HCT116 (cell line): ENCODE measurements around the gene TSPYL2. TPM values are rescaled to one million over a fixed set of nuclear protein-coding genes. Genes with fewer than 3 reads are reported as not detected.

ENCODE experiments used
- ATAC-seq: fragments of 200-7000 bp; cut with Tn5 transposase; 2 replicates; pipeline ENCODE4 v1.9.1; 2020; ENCODE audit warnings: mild to moderate bottlenecking, moderate library complexity
- BruUV-seq: library from RNA; stranded (reverse); fragments of 400-500 nt; replicated peaks from 2 replicates; lab custom pipeline; 2021; lab: Mats Ljungman, UMichigan
- CTCF ChIA-PET: fragments of 300-600 bp; sonication (Branson Sonifier 250); formaldehyde crosslinking; loops from one replicate; lab custom pipeline; 2021; ENCODE audit warnings: antibody characterized with exemption; lab: Charles Lee
- POLR2A ChIA-PET: fragments of 300-600, 350-600 bp; sonication (Branson Sonifier 250); formaldehyde crosslinking; loops from one replicate; lab custom pipeline; 2021; ENCODE audit warnings: antibody characterized with exemption; lab: Charles Lee
- RAD21 ChIA-PET, 2 experiments: fragments of 300-600 bp; sonication (Branson Sonifier 250); formaldehyde crosslinking; loops; one replicate each; lab custom pipeline; 2023; ENCODE audit warnings: low total read pairs in 2 of 2; ENCODE audit not compliant: uncharacterized antibody in 2 of 2, unreplicated experiment in 2 of 2, low non-redundant PET in 1 of 2; lab: Charles Lee
- DNase-seq: peaks from one replicate; pipeline ENCODE4 v3.0.0-alpha.2; 2010; ENCODE audit warnings: low read depth, low spot score
- H2AFZ ChIP-seq: fragments of 200-600 bp; shearing (Covaris generic), sonication (generic); 2 replicates; pipeline ENCODE4 v1.6.1; 2017; ENCODE audit warnings: low read depth, mixed run types, mixed read lengths, antibody characterized with exemption, low read length; ENCODE audit not compliant: poor library complexity, severe bottlenecking
- H3K27ac ChIP-seq: 2 replicates; pipeline ENCODE4 v1.5.1; 2012; ENCODE audit warnings: low read depth, low read length
- H3K27me3 ChIP-seq: fragments of 200-600 bp; sonication (generic); 2 replicates; pipeline ENCODE4 v1.6.1; 2016; ENCODE audit warnings: mixed run types, low read length, mixed read lengths; ENCODE audit not compliant: insufficient read depth
- H3K36me3 ChIP-seq, 2 experiments: fragments of 200-500 bp in 1 of 2; fragments of 200-600 bp in 1 of 2; sonication (Bioruptor generic) in 1 of 2; sonication (generic) in 1 of 2; 2 replicates each; pipeline versions ENCODE4 v1.5.1 to v1.6.1; 2014 to 2016; ENCODE audit warnings: low read length in 2 of 2, inconsistent platforms in 1 of 2, mixed read lengths in 1 of 2, mixed run types in 1 of 2; ENCODE audit not compliant: insufficient read depth in 2 of 2, control insufficient read depth in 1 of 2
- H3K4me1 ChIP-seq, 2 experiments: fragments of 200-600 bp in 1 of 2; sonication (generic) in 1 of 2; 2 replicates each; pipeline versions ENCODE4 v1.5.1 to v1.6.1; 2012 to 2017; ENCODE audit warnings: low read length in 2 of 2, inconsistent platforms in 1 of 2, mild to moderate bottlenecking in 1 of 2, mixed read lengths in 1 of 2, mixed run types in 1 of 2, moderate library complexity in 1 of 2; ENCODE audit not compliant: insufficient read depth in 2 of 2, control insufficient read depth in 1 of 2
- H3K4me2 ChIP-seq: fragments of 200-600 bp; sonication (generic); 2 replicates; pipeline ENCODE4 v1.6.1; 2017; ENCODE audit warnings: mixed run types, low read length, mixed read lengths
- H3K4me3 ChIP-seq, 2 experiments: fragments of 200-600 bp in 1 of 2; sonication (generic) in 1 of 2; replicated peaks in 1 of 2; 2 replicates each; pipeline ENCODE4 v1.5.1; 2011 to 2016; ENCODE audit warnings: low read length in 2 of 2, control low read depth in 1 of 2, low read depth in 1 of 2, mild to moderate bottlenecking in 1 of 2, mixed read lengths in 1 of 2, mixed run types in 1 of 2
- H3K79me2 ChIP-seq: fragments of 200-600 bp; sonication (generic); 2 replicates; pipeline ENCODE4 v1.6.1; 2017; ENCODE audit warnings: mild to moderate bottlenecking, mixed run types, low read length, moderate library complexity, mixed read lengths; ENCODE audit not compliant: insufficient read depth
- H3K9ac ChIP-seq: fragments of 200-600 bp; sonication (generic); 2 replicates; pipeline ENCODE4 v1.6.1; 2016; ENCODE audit warnings: low read length, mixed read lengths
- H3K9me2 ChIP-seq: fragments of 200-600 bp; sonication (generic), shearing (Covaris generic); 2 replicates; pipeline ENCODE4 v1.6.1; 2017; ENCODE audit warnings: mixed run types, mild to moderate bottlenecking, moderate library complexity; ENCODE audit not compliant: insufficient read depth
- H3K9me3 ChIP-seq, 2 experiments: fragments of 200-500 bp in 1 of 2; fragments of 200-600 bp in 1 of 2; sonication (Bioruptor generic) in 1 of 2; sonication (generic) in 1 of 2; 2 replicates each; pipeline ENCODE4 v1.6.1; 2014 to 2017; ENCODE audit warnings: low read length in 2 of 2, mixed read lengths in 2 of 2, inconsistent platforms in 1 of 2, low read depth in 1 of 2, mild to moderate bottlenecking in 1 of 2, mixed run types in 1 of 2, moderate library complexity in 1 of 2; ENCODE audit not compliant: control insufficient read depth in 1 of 2, insufficient read depth in 1 of 2
- H4K20me1 ChIP-seq: fragments of 200-600 bp; sonication (generic), shearing (Covaris generic); 2 replicates; pipeline ENCODE4 v1.6.1; 2017; ENCODE audit warnings: mixed run types, mild to moderate bottlenecking, moderate library complexity; ENCODE audit not compliant: insufficient read depth
- CBX3 ChIP-seq: IDR thresholded peaks from 2 replicates; pipeline ENCODE4 v1.6.1; 2012; ENCODE audit warnings: low read depth
- CEBPB ChIP-seq: IDR thresholded peaks from 2 replicates; pipeline ENCODE4 v1.6.1; 2012; ENCODE audit warnings: low read depth
- EGR1 ChIP-seq: IDR thresholded peaks from 2 replicates; pipeline ENCODE4 v1.6.1; 2012; ENCODE audit warnings: low read depth
- EZH2 ChIP-seq: fragments of 200-600 bp; sonication (generic); IDR thresholded peaks from 2 replicates; pipeline ENCODE4 v1.6.1; 2017; ENCODE audit warnings: antibody characterized with exemption, mixed run types
- JUND ChIP-seq: IDR thresholded peaks from 2 replicates; pipeline ENCODE4 v1.6.1; 2012
- MAX ChIP-seq: IDR thresholded peaks from 2 replicates; pipeline ENCODE4 v1.6.1; 2012
- POLR2A ChIP-seq: IDR thresholded peaks from 2 replicates; pipeline ENCODE4 v1.7.0; 2011; ENCODE audit warnings: borderline replicate concordance; ENCODE audit not compliant: insufficient read depth, insufficient read length; ENCODE audit errors: extremely low read depth
- RAD21 ChIP-seq: IDR thresholded peaks from 2 replicates; pipeline ENCODE4 v1.6.1; 2012; ENCODE audit warnings: low read depth, mild to moderate bottlenecking
- REST ChIP-seq: IDR thresholded peaks from 2 replicates; pipeline ENCODE4 v1.6.1; 2012; ENCODE audit warnings: low read depth
- SIN3A ChIP-seq: IDR thresholded peaks from 2 replicates; pipeline ENCODE4 v1.6.1; 2012; ENCODE audit warnings: low read depth
- SP1 ChIP-seq: IDR thresholded peaks from 2 replicates; pipeline ENCODE4 v1.6.1; 2012; ENCODE audit warnings: low read depth
- SRF ChIP-seq: IDR thresholded peaks from 2 replicates; pipeline ENCODE4 v1.6.1; 2012; ENCODE audit warnings: low read depth
- ZBTB33 ChIP-seq: IDR thresholded peaks from 2 replicates; pipeline ENCODE4 v1.6.1; 2011; ENCODE audit warnings: mild to moderate bottlenecking, low read length, moderate library complexity; ENCODE audit not compliant: insufficient replicate concordance; ENCODE audit errors: extremely low read depth
- ZNF274 ChIP-seq: fragments of 200-500 bp; sonication (Bioruptor generic); IDR thresholded peaks from 2 replicates; pipeline ENCODE4 v1.6.1; 2014; ENCODE audit warnings: mild to moderate bottlenecking, low read depth, low read length, inconsistent platforms
- intact Hi-C: fragments of 100-400 bp; cut with micrococcal nuclease; formaldehyde crosslinking; loops from 2 replicates; pipeline ENCODE4 v1.10.0; 2022
- total RNA-seq: library from RNA; stranded (reverse); gene quantifications from one replicate; pipeline ENCODE4 v1.2.1, GENCODE V29; 2021; ENCODE audit not compliant: unreplicated experiment

Gene TSPYL2
- total RNA-seq, 1 experiment from 2014 or later: 19.2 TPM

GRCh38 chrX:53075011-53075410 is 7.2 kb upstream of the TSPYL2 start:
- no peak overlapping the region for H2AFZ ChIP-seq
- H4K20me1 ChIP-seq: no peaks in the 10 kb centered on the region
- H3K4me2 ChIP-seq: no peak overlapping the region
- TF ChIP-seq SRF: no peak
- TF ChIP-seq RAD21: no peak
- TF ChIP-seq JUND: 0 out of 2 replicates have a peak, but pooled peaks have one; percentile 10
- no peak for TF ChIP-seq EZH2
- no peak for TF ChIP-seq CEBPB
- no peak overlapping the region for H3K9ac ChIP-seq
- POLR2A ChIA-PET: no interaction called here
- no peaks in the 10 kb centered on the region for H3K9me3 ChIP-seq
- H3K79me2 ChIP-seq: no peaks in the 10 kb centered on the region
- RAD21 ChIA-PET: no interaction called here
- H3K36me3 ChIP-seq: no peaks in the 10 kb centered on the region
- no peak overlapping the region for H3K4me3 ChIP-seq
- no peaks in the 10 kb centered on the region for H3K27me3 ChIP-seq
- ATAC-seq (no peak), DNase-seq (no peak)
- intact Hi-C loops: no loop called here
- BruUV-seq: no TSS peak
- no peak overlapping the region for H3K27ac ChIP-seq
- CTCF ChIA-PET: no interaction called here
- H3K9me2 ChIP-seq: no peaks in the 10 kb centered on the region
- peaks cover 4 to 26% of the 10 kb centered on the region in 2 experiments; a peak in 3 of 4 replicates for H3K4me1 ChIP-seq

- Histone ChIP-seq H3K9me2 (no peaks in the 10 kb centered on the region), H4K20me1 (no peaks in the 10 kb centered on the region), H3K27me3 (no peaks in the 10 kb centered on the region), H3K79me2 (no peaks in the 10 kb centered on the region), H3K4me2 (no peak overlapping the region), H3K4me3 (no peak overlapping the region), H3K4me1 (peaks cover 4 to 25% of the 10 kb centered on the region in 2 experiments; a peak in 3 of 4 replicates), H3K9ac (no peak overlapping the region), H3K27ac (no peak overlapping the region), H3K9me3 (no peaks in the 10 kb centered on the region), H3K36me3 (no peaks in the 10 kb centered on the region), H2AFZ (no peak overlapping the region)
- CTCF ChIA-PET: no interaction called here
- RAD21 ChIA-PET: no interaction called here
- POLR2A ChIA-PET: no interaction called here
- DNase-seq (no peak), ATAC-seq (no peak)
- intact Hi-C loops: no loop called here
- no TSS peak for BruUV-seq
- TF ChIP-seq EGR1: no peak
- no peak for TF ChIP-seq ZNF274
- TF ChIP-seq SP1: no peak
- no peak for TF ChIP-seq ZBTB33
- TF ChIP-seq CBX3: no peak
- no peak for TF ChIP-seq SIN3A
- TF ChIP-seq EZH2: no peak
- no peak for TF ChIP-seq REST
- no peak for TF ChIP-seq POLR2A
- TF ChIP-seq MAX: no peak
- no peak for TF ChIP-seq CEBPB
- no peak for TF ChIP-seq RAD21
- TF ChIP-seq SRF: no peak
These were observed 5.5 kb upstream of the TSPYL2 start for GRCh38 chrX:53076671-53077070.
